ENCODE measurements around the gene GJB6.

GJB6 gene

GRCh38 chr13:20185366-20186056 is 46.6 kb downstream of the GJB6 start:
- H3K27ac ChIP-seq (ENCODE audit: low read length): no peak overlapping the region
- H3K4me3 ChIP-seq (ENCODE audit: low read length in 2 of 2): no peak overlapping the region
- peaks cover 3 to 20% of the 10 kb centered on the region in 2 donors for H3K27me3 ChIP-seq (ENCODE audit: control insufficient read depth in 1 of 2, insufficient read depth in 2 of 2, low read length in 2 of 2)
- no peaks in the 10 kb centered on the region for H3K4me1 ChIP-seq (ENCODE audit: control insufficient read depth, insufficient read depth, low read length)
- H3K9ac ChIP-seq (ENCODE audit: low read length in 2 of 2): no peak overlapping the region
- H3K9me3 ChIP-seq (ENCODE audit: control insufficient read depth in 2 of 2, low read length in 2 of 2): no peaks in the 10 kb centered on the region
- H3K36me3 ChIP-seq (ENCODE audit: control insufficient read depth in 2 of 2, insufficient read depth in 2 of 2, low read length in 2 of 2): no peaks in the 10 kb centered on the region

- Histone ChIP-seq H3K4me3 (ENCODE audit: low read length in 2 of 2) (no peak overlapping the region), H3K27ac (ENCODE audit: low read length) (no peak overlapping the region), H3K27me3 (ENCODE audit: control insufficient read depth in 1 of 2, insufficient read depth in 2 of 2, low read length in 2 of 2) (peaks cover 22% of the 10 kb centered on the region in 2 donors), H3K36me3 (ENCODE audit: control insufficient read depth in 2 of 2, insufficient read depth in 2 of 2, low read length in 2 of 2) (no peaks in the 10 kb centered on the region), H3K9me3 (ENCODE audit: control insufficient read depth in 2 of 2, low read length in 2 of 2) (no peaks in the 10 kb centered on the region), H3K4me1 (ENCODE audit: control insufficient read depth, insufficient read depth, low read length) (peaks cover 1% of the 10 kb centered on the region), H3K9ac (ENCODE audit: low read length in 2 of 2) (no peak overlapping the region)
Observed at GRCh38 chr13:20182231-20182846, 49.8 kb downstream of the GJB6 start.

- Histone ChIP-seq H3K9me3 (ENCODE audit: control insufficient read depth in 2 of 2, low read length in 2 of 2) (no peaks in the 10 kb centered on the region), H3K9ac (ENCODE audit: low read length in 2 of 2) (no peak overlapping the region), H3K4me3 (ENCODE audit: low read length in 2 of 2) (no peak overlapping the region), H3K36me3 (ENCODE audit: control insufficient read depth in 2 of 2, insufficient read depth in 2 of 2, low read length in 2 of 2) (no peaks in the 10 kb centered on the region), H3K27me3 (ENCODE audit: control insufficient read depth in 1 of 2, insufficient read depth in 2 of 2, low read length in 2 of 2) (peaks cover 30 to 32% of the 10 kb centered on the region in 2 donors), H3K4me1 (ENCODE audit: control insufficient read depth, insufficient read depth, low read length) (peaks cover 2% of the 10 kb centered on the region), H3K27ac (ENCODE audit: low read length) (no peak overlapping the region)
Observed at GRCh38 chr13:20181188-20181587, 50.9 kb downstream of the GJB6 start.

- H3K9me3 ChIP-seq (ENCODE audit: control insufficient read depth in 2 of 2, low read length in 2 of 2): no peaks in the 10 kb centered on the region
- no peak overlapping the region for H3K4me3 ChIP-seq (ENCODE audit: low read length in 2 of 2)
- peaks cover 25 to 35% of the 10 kb centered on the region in 2 donors for H3K27me3 ChIP-seq (ENCODE audit: control insufficient read depth in 1 of 2, insufficient read depth in 2 of 2, low read length in 2 of 2)
- no peak overlapping the region for H3K9ac ChIP-seq (ENCODE audit: low read length in 2 of 2)
- H3K36me3 ChIP-seq (ENCODE audit: control insufficient read depth in 2 of 2, insufficient read depth in 2 of 2, low read length in 2 of 2): no peaks in the 10 kb centered on the region
- H3K4me1 ChIP-seq (ENCODE audit: control insufficient read depth, insufficient read depth, low read length): peaks cover 2% of the 10 kb centered on the region
- no peak overlapping the region for H3K27ac ChIP-seq (ENCODE audit: low read length)
Observed at GRCh38 chr13:20178156-20178555, 54.0 kb downstream of the GJB6 start.

GRCh38 chr13:20177049-20177831 is 54.9 kb downstream of the GJB6 start:
- Histone ChIP-seq H3K27me3 (ENCODE audit: control insufficient read depth in 1 of 2, insufficient read depth in 2 of 2, low read length in 2 of 2) (peaks cover 25 to 35% of the 10 kb centered on the region in 2 donors), H3K36me3 (ENCODE audit: control insufficient read depth in 2 of 2, insufficient read depth in 2 of 2, low read length in 2 of 2) (no peaks in the 10 kb centered on the region), H3K9me3 (ENCODE audit: control insufficient read depth in 2 of 2, low read length in 2 of 2) (no peaks in the 10 kb centered on the region), H3K9ac (ENCODE audit: low read length in 2 of 2) (no peak overlapping the region), H3K4me3 (ENCODE audit: low read length in 2 of 2) (no peak overlapping the region), H3K4me1 (ENCODE audit: control insufficient read depth, insufficient read depth, low read length) (peaks cover 2% of the 10 kb centered on the region), H3K27ac (ENCODE audit: low read length) (no peak overlapping the region)

GRCh38 chr13:20175907-20176652 is 56.0 kb downstream of the GJB6 start:
- Histone ChIP-seq H3K4me3 (ENCODE audit: low read length in 2 of 2) (no peak overlapping the region), H3K9ac (ENCODE audit: low read length in 2 of 2) (no peak overlapping the region), H3K27me3 (ENCODE audit: control insufficient read depth in 1 of 2, insufficient read depth in 2 of 2, low read length in 2 of 2) (peaks cover 25 to 35% of the 10 kb centered on the region in 2 donors), H3K4me1 (ENCODE audit: control insufficient read depth, insufficient read depth, low read length) (peaks cover 2% of the 10 kb centered on the region), H3K36me3 (ENCODE audit: control insufficient read depth in 2 of 2, insufficient read depth in 2 of 2, low read length in 2 of 2) (no peaks in the 10 kb centered on the region), H3K9me3 (ENCODE audit: control insufficient read depth in 2 of 2, low read length in 2 of 2) (no peaks in the 10 kb centered on the region), H3K27ac (ENCODE audit: low read length) (no peak overlapping the region)

- H3K27ac ChIP-seq (ENCODE audit: low read length): no peak overlapping the region
- no peak overlapping the region for H3K9ac ChIP-seq (ENCODE audit: low read length in 2 of 2)
- H3K36me3 ChIP-seq (ENCODE audit: control insufficient read depth in 2 of 2, insufficient read depth in 2 of 2, low read length in 2 of 2): no peaks in the 10 kb centered on the region
- H3K4me1 ChIP-seq (ENCODE audit: control insufficient read depth, insufficient read depth, low read length): peaks cover 2% of the 10 kb centered on the region
- H3K9me3 ChIP-seq (ENCODE audit: control insufficient read depth in 2 of 2, low read length in 2 of 2): no peaks in the 10 kb centered on the region
- H3K27me3 ChIP-seq (ENCODE audit: control insufficient read depth in 1 of 2, insufficient read depth in 2 of 2, low read length in 2 of 2): peaks cover 24 to 31% of the 10 kb centered on the region in 2 donors
- no peak overlapping the region for H3K4me3 ChIP-seq (ENCODE audit: low read length in 2 of 2)
Observed at GRCh38 chr13:20175406-20175794, 56.7 kb downstream of the GJB6 start.

- H3K9ac ChIP-seq (ENCODE audit: low read length in 2 of 2): no peak overlapping the region
- peaks cover 2% of the 10 kb centered on the region for H3K4me1 ChIP-seq (ENCODE audit: control insufficient read depth, insufficient read depth, low read length)
- H3K36me3 ChIP-seq (ENCODE audit: control insufficient read depth in 2 of 2, insufficient read depth in 2 of 2, low read length in 2 of 2): no peaks in the 10 kb centered on the region
- no peak overlapping the region for H3K27ac ChIP-seq (ENCODE audit: low read length)
- peaks cover 26 to 28% of the 10 kb centered on the region in 2 donors for H3K27me3 ChIP-seq (ENCODE audit: control insufficient read depth in 1 of 2, insufficient read depth in 2 of 2, low read length in 2 of 2)
- H3K4me3 ChIP-seq (ENCODE audit: low read length in 2 of 2): peak overlapping the region in 1 of 2 donors; percentile 30
- no peaks in the 10 kb centered on the region for H3K9me3 ChIP-seq (ENCODE audit: control insufficient read depth in 2 of 2, low read length in 2 of 2)
Observed at GRCh38 chr13:20174656-20175405, 57.3 kb downstream of the GJB6 start.

GRCh38 chr13:20173116-20173746 is 58.9 kb downstream of the GJB6 start:
- Histone ChIP-seq H3K27me3 (ENCODE audit: control insufficient read depth in 1 of 2, insufficient read depth in 2 of 2, low read length in 2 of 2) (peaks cover 25 to 27% of the 10 kb centered on the region in 2 donors), H3K27ac (ENCODE audit: low read length) (no peak overlapping the region), H3K9me3 (ENCODE audit: control insufficient read depth in 2 of 2, low read length in 2 of 2) (no peaks in the 10 kb centered on the region), H3K4me3 (ENCODE audit: low read length in 2 of 2) (no peak overlapping the region), H3K36me3 (ENCODE audit: control insufficient read depth in 2 of 2, insufficient read depth in 2 of 2, low read length in 2 of 2) (no peaks in the 10 kb centered on the region), H3K4me1 (ENCODE audit: control insufficient read depth, insufficient read depth, low read length) (peaks cover 2% of the 10 kb centered on the region), H3K9ac (ENCODE audit: low read length in 2 of 2) (no peak overlapping the region)
